Neutrophil (primary cell): ENCODE data around the gene ATXN1.

Source experiments
- H3K27ac ChIP-seq: fragments of 200-600 bp; sonication (generic); 2 replicates; pipeline ENCODE4 v1.5.1; 2016; ENCODE audit warnings: mild to moderate bottlenecking, moderate library complexity
- H3K27me3 ChIP-seq: fragments of 200-600 bp; sonication (generic); 2 replicates; pipeline ENCODE4 v1.6.0; 2016; ENCODE audit warnings: mild to moderate bottlenecking
- H3K36me3 ChIP-seq: fragments of 200-600 bp; sonication (generic); 2 replicates; pipeline ENCODE4 v1.5.1; 2017
- H3K4me1 ChIP-seq, 2 experiments: fragments of 200-600 bp in 1 of 2; sonication (generic) in 1 of 2; 1 replicate in 1 of 2; 2 replicates in 1 of 2; pipeline versions ENCODE4 v1.5.1 to v1.6.1; 2013 to 2016; ENCODE audit warnings: low read depth in 1 of 2, low read length in 1 of 2, mild to moderate bottlenecking in 1 of 2, moderate library complexity in 1 of 2; ENCODE audit not compliant: control insufficient read depth in 1 of 2, insufficient read depth in 1 of 2
- H3K4me3 ChIP-seq, 2 experiments: fragments of 200-600 bp in 1 of 2; sonication (generic) in 1 of 2; 1 replicate in 1 of 2; 2 replicates in 1 of 2; pipeline ENCODE4 v1.5.1; 2013 to 2016; ENCODE audit warnings: low read depth in 1 of 2, low read length in 1 of 2, mild to moderate bottlenecking in 1 of 2, moderate library complexity in 1 of 2
- H3K9me3 ChIP-seq: fragments of 200-600 bp; sonication (generic); 2 replicates; pipeline ENCODE4 v1.5.1; 2016
- CTCF ChIP-seq: fragments of 200-600 bp; sonication (generic); IDR thresholded peaks from 2 replicates; pipeline ENCODE4 v1.5.1; 2016; ENCODE audit warnings: antibody characterized with exemption

ATXN1 gene

DNA sequence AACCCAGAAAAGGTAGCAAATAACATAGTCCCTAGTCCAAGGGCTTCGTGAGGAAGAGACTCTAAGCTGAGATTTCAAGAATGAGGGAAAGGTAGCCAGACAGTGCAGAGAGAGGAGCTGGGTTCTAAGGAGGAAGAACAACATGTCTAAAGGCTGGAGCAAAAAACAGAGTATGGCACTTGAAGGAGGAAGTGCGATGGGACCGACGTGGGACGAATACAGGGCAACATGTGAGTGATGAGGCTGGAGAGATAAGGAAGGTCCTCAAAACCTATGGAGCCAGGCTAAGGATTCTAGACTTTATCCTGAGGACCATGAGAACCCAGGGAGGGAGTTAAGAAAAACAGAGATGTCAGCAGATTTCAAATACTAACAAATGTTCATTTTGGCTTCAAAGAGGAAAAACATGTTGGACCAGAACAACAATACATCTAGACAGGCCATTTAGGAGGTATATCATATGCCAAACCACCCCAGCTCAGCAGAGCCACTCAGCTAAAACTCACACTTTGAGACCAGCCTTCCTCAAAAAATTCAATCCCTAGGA lies 17.5 kb downstream of the ATXN1 start:
- Histone ChIP-seq H3K9me3 (no peaks in the 10 kb centered on the region), H3K36me3 (peaks cover 24% of the 10 kb centered on the region)

GRCh38 chr6:16742116-16742515 lies 19.1 kb downstream of the ATXN1 start:
- H3K4me1 ChIP-seq = peaks cover 19 to 30% of the 10 kb centered on the region in 2 experiments

More for the DNA sequence above, 17.5 kb downstream of the ATXN1 start:
- H3K4me1 ChIP-seq = peaks cover 10 to 24% of the 10 kb centered on the region in 2 experiments
- H3K4me3 ChIP-seq = no peak overlapping the region
- H3K27me3 ChIP-seq = no peaks in the 10 kb centered on the region
- H3K27ac ChIP-seq = peak overlapping the region; percentile 41
- no peak for TF ChIP-seq CTCF

GRCh38 chr6:16741112-16742016 lies 19.9 kb downstream of the ATXN1 start:
- no peak overlapping the region for H3K4me3 ChIP-seq
- no peak for TF ChIP-seq CTCF
- no peaks in the 10 kb centered on the region for H3K27me3 ChIP-seq
- H3K36me3 ChIP-seq = peaks cover 15% of the 10 kb centered on the region
- no peaks in the 10 kb centered on the region for H3K9me3 ChIP-seq
- peaks cover 21 to 30% of the 10 kb centered on the region in 2 experiments for H3K4me1 ChIP-seq
- peak overlapping the region; percentile 32 for H3K27ac ChIP-seq

More at GRCh38 chr6:16742116-16742515, 19.1 kb downstream of the ATXN1 start:
- Histone ChIP-seq H3K27me3 (no peaks in the 10 kb centered on the region), H3K9me3 (no peaks in the 10 kb centered on the region), H3K27ac (no peak overlapping the region), H3K4me3 (no peak overlapping the region), H3K36me3 (peaks cover 21% of the 10 kb centered on the region)
- TF ChIP-seq CTCF = no peak

GRCh38 chr6:16740097-16740496 lies 21.2 kb downstream of the ATXN1 start:
- Histone ChIP-seq H3K27me3 (no peaks in the 10 kb centered on the region), H3K9me3 (no peaks in the 10 kb centered on the region), H3K36me3 (peaks cover 15% of the 10 kb centered on the region), H3K4me1 (peaks cover 21 to 30% of the 10 kb centered on the region in 2 experiments), H3K4me3 (no peak overlapping the region), H3K27ac (peak overlapping the region; percentile 57)
- TF ChIP-seq CTCF = no peak

- TF ChIP-seq CTCF = no peak
- Histone ChIP-seq H3K4me3 (no peak overlapping the region), H3K27me3 (no peaks in the 10 kb centered on the region), H3K27ac (peak overlapping the region; percentile 57), H3K4me1 (peaks cover 21 to 30% of the 10 kb centered on the region in 2 experiments), H3K9me3 (no peaks in the 10 kb centered on the region), H3K36me3 (peaks cover 18% of the 10 kb centered on the region)
Measured at GRCh38 chr6:16739329-16739801, 21.9 kb downstream of the ATXN1 start.
